Esophagus muscularis mucosa (tissue), 4 donors: ENCODE measurements around the gene PAGE2B. TPM values are rescaled to one million over a fixed set of nuclear protein-coding genes. Genes with fewer than 3 reads are reported as not detected.

Experiments used
- DNase-seq: peaks from one replicate; pipeline ENCODE4 v3.0.0-alpha.2; 2017; ENCODE audit errors: extremely low spot score
- H3K27ac ChIP-seq, 4 donors: fragments of 200-600 bp; sonication (generic); replicated peaks in 1 of 4; 1 replicate in 3 of 4; 2 replicates in 1 of 4; pipeline ENCODE4 v1.5.1; 2016 to 2019; ENCODE audit warnings: mild to moderate bottlenecking in 1 of 4
- H3K27me3 ChIP-seq, 4 donors: fragments of 200-600 bp; sonication (generic); one replicate each; pipeline versions ENCODE4 v1.5.1 to v1.6.0; 2016 to 2019
- H3K36me3 ChIP-seq, 4 donors: fragments of 200-600 bp; sonication (generic); one replicate each; pipeline ENCODE4 v1.5.1; 2016 to 2019
- H3K4me1 ChIP-seq, 4 donors: fragments of 200-600 bp; sonication (generic); one replicate each; pipeline ENCODE4 v1.5.1; 2016 to 2019
- H3K4me3 ChIP-seq, 4 donors: fragments of 200-600 bp; sonication (generic); 1 replicate in 2 of 4; 2 replicates in 2 of 4; pipeline ENCODE4 v1.5.1; 2016 to 2019; ENCODE audit warnings: mild to moderate bottlenecking in 4 of 4, moderate library complexity in 1 of 4
- H3K9me3 ChIP-seq, 4 donors: fragments of 200-600 bp; sonication (generic); 1 replicate in 3 of 4; 2 replicates in 1 of 4; pipeline ENCODE4 v1.5.1; 2016 to 2019
- CTCF ChIP-seq, 3 experiments: fragments of 200-600 bp in 2 of 3; fragments of 450-650 bp in 1 of 3; sonication (generic) in 2 of 3; IDR thresholded peaks; one replicate each; pipeline ENCODE4 v1.5.1; 2017 to 2019; ENCODE audit warnings: antibody characterized with exemption in 3 of 3, mild to moderate bottlenecking in 2 of 3, moderate library complexity in 1 of 3
- EP300 ChIP-seq: sonication (generic); formaldehyde crosslinking; IDR thresholded peaks from one replicate; pipeline ENCODE4 v1.6.1; 2017; ENCODE audit warnings: antibody characterized with exemption
- POLR2A ChIP-seq: fragments of 450-650 bp; IDR thresholded peaks from one replicate; pipeline ENCODE4 v1.6.1; 2017; ENCODE audit warnings: antibody characterized with exemption, moderate library complexity, mild to moderate bottlenecking, low read depth
- POLR2AphosphoS5 ChIP-seq, 2 donors: sonication (generic); formaldehyde crosslinking; IDR thresholded peaks; one replicate each; pipeline ENCODE4 v1.6.1; 2017; ENCODE audit warnings: antibody characterized with exemption in 2 of 2
- WGBS: methylation state at CpG from one replicate; pipeline ENCODE4 v1.1.5; 2018; 5-methylcytosine and 5-hydroxymethylcytosine counted together
- intact Hi-C: fragments of 100-400 bp; cut with DNase I; formaldehyde crosslinking; loops from one replicate; pipeline ENCODE4 v1.15.1; 2023
- total RNA-seq, 4 donors: library from RNA; depleted of rRNA; stranded (reverse); fragments of >200 nt; gene quantifications; one replicate each; pipeline versions ENCODE4 v1.1.0 to v1.2.1, GENCODE V29; 2016

PAGE2B gene
- total RNA-seq, 4 donors from 2014 or later, result not detected

GRCh38 chrX:55029291-55029690 is 45.5 kb upstream of the PAGE2B start:
- WGBS, result 72% methylated on average over 2 of the region's 2 CpGs
- Histone ChIP-seq H3K27me3 (no peaks in the 10 kb centered on the region), H3K27ac (no peak overlapping the region), H3K4me1 (no peaks in the 10 kb centered on the region), H3K4me3 (no peak overlapping the region), H3K9me3 (no peaks in the 10 kb centered on the region), H3K36me3 (no peaks in the 10 kb centered on the region)
- TF ChIP-seq CTCF (IDR thresholded peaks at IDR 0.05) (no peak), POLR2AphosphoS5 (IDR thresholded peaks at IDR 0.05) (no peak), EP300 (no peak), POLR2A (no peak)
- intact Hi-C loops, result no loop called here
- DNase-seq, result no peak

GRCh38 chrX:55030271-55031205 is 44.3 kb upstream of the PAGE2B start, which contains the start of gene ALAS2:
TSS of gene ALAS2 (minus strand) at chrX:55030977. CDS start at chrX:55026000, 4,977 bp downstream.
- no peak for DNase-seq

GRCh38 chrX:55033429-55033828 is 41.4 kb upstream of the PAGE2B start:
- TF ChIP-seq CTCF (IDR thresholded peaks at IDR 0.05) (no peak), POLR2A (no peak), POLR2AphosphoS5 (IDR thresholded peaks at IDR 0.05) (no peak), EP300 (no peak)
- intact Hi-C loops, result no loop called here

More at GRCh38 chrX:55030271-55031205, 44.3 kb upstream of the PAGE2B start, which contains the start of gene ALAS2:
- Histone ChIP-seq H3K4me3 (no peak within 1 kb of the TSS), H3K27ac (no peak within 1 kb of the TSS), H3K9me3 (no peaks in the 10 kb centered on the region), H3K36me3 (no peaks in the 10 kb centered on the region), H3K27me3 (no peaks in the 10 kb centered on the region), H3K4me1 (no peaks in the 10 kb centered on the region)
- intact Hi-C loops, result no loop called here
- WGBS, result 55% methylated on average over 7 of the region's 7 CpGs
- TF ChIP-seq EP300 (no peak), POLR2AphosphoS5 (IDR thresholded peaks at IDR 0.05) (no peak), CTCF (IDR thresholded peaks at IDR 0.05) (no peak), POLR2A (no peak)

GRCh38 chrX:55039471-55039870 is 35.4 kb upstream of the PAGE2B start:
- no peak for DNase-seq
- WGBS, result 74% methylated on average over 3 of the region's 3 CpGs
- Histone ChIP-seq H3K27me3 (no peaks in the 10 kb centered on the region), H3K4me1 (no peaks in the 10 kb centered on the region), H3K9me3 (no peaks in the 10 kb centered on the region), H3K4me3 (no peak overlapping the region), H3K27ac (no peak overlapping the region), H3K36me3 (no peaks in the 10 kb centered on the region)
- intact Hi-C loops, result no loop called here
- TF ChIP-seq POLR2AphosphoS5 (IDR thresholded peaks at IDR 0.05) (no peak), POLR2A (no peak), CTCF (IDR thresholded peaks at IDR 0.05) (no peak), EP300 (no peak)

More at GRCh38 chrX:55033429-55033828, 41.4 kb upstream of the PAGE2B start:
- Histone ChIP-seq H3K4me3 (no peak overlapping the region), H3K4me1 (no peaks in the 10 kb centered on the region), H3K27ac (no peak overlapping the region), H3K9me3 (no peaks in the 10 kb centered on the region), H3K36me3 (no peaks in the 10 kb centered on the region), H3K27me3 (no peaks in the 10 kb centered on the region)
- no peak for DNase-seq
- WGBS, result 81% methylated on average over 2 of the region's 2 CpGs
